Activated naive CD8-positive, alpha-beta T cell treated with anti-CD3 and anti-CD28 coated beads, Interleukin-2, amount 50 U/mL, for 16 hours (primary cell): ENCODE measurements around the gene S100PBP.

Experiments used
- DNase-seq: peaks from one replicate; pipeline ENCODE4 v3.0.0-alpha.2; 2020; ENCODE audit warnings: low read depth, low spot score

The S100PBP gene

DNA sequence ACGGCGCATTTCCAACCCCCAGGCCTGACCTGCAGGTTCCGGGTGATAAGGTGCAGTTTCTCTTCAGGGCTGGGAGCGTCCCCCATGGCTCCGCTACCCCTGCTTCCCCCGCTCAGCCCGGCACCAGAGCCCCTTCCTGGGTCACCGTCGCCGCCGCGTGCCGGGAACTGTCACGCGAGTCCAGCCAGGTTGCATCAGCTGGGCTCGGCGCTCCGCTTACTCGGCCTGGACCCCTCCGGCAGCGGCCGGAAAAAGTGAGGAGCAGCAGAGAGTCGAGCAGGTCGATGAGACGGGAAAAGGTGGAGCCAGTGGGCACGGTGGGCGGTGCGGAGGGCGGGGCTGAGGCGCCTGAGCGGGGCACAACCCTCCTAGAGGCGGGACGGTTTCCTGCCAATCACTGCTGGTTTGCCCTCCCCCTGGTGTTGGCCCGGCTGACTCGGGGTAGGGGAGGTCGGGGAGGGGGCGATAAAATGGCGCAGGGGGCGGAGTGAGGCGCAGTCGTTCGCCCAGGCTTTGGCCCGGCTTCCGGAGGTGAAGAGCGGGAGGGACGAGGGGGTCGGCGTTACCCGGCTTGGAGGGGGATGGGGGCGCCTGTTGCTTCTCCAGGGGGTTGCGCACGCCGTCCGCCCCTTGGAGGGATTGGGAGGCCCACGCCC lies at the start of gene S100PBP, which contains the start of gene YARS1:
S100PBP (plus strand) TSS at position 495 of the 656 bp plus-strand sequence. CDS start 8,447 bp downstream, outside the sequence.
YARS1 (minus strand) TSS at position 200 of the 656 bp plus-strand sequence; CDS start at position 86, 114 bp downstream.
- DNase-seq = peak; percentile 99

DNA sequence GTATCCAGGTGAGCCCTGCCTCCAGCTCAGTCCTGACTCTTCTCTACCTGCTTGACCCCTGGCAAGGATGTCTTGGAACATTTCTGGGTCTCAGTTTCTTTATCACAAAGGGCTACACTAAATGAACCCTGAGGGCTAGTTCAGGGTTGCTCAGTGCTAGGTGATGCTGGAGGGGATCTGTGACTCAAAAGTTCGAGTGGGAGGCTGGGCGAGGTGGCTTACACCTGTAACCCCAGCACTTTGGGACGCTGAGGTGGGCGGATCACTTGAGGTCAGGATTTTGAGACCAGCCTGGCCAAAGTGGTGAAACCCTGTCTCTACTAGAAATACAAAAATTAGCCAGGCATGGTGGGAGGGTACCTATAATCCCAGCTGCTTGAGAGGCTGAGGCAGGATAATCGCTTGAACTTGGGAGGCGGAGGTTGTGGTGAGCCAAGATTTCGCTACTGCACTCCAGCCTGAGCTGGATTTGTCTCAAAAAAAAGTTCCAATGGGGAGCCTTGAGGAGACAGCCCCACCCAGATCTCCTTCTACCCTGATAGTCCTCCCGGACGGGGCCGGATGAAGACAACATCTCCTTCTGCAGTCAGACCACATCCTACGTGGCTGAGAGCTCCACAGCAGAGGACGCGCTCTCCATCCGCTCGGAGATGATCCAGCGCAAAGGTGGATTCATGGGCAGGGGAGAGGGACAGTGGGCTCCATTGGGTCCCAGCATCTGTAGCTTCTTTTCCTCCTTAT lies 49.2 kb upstream of the S100PBP start:
- DNase-seq = no peak

DNA sequence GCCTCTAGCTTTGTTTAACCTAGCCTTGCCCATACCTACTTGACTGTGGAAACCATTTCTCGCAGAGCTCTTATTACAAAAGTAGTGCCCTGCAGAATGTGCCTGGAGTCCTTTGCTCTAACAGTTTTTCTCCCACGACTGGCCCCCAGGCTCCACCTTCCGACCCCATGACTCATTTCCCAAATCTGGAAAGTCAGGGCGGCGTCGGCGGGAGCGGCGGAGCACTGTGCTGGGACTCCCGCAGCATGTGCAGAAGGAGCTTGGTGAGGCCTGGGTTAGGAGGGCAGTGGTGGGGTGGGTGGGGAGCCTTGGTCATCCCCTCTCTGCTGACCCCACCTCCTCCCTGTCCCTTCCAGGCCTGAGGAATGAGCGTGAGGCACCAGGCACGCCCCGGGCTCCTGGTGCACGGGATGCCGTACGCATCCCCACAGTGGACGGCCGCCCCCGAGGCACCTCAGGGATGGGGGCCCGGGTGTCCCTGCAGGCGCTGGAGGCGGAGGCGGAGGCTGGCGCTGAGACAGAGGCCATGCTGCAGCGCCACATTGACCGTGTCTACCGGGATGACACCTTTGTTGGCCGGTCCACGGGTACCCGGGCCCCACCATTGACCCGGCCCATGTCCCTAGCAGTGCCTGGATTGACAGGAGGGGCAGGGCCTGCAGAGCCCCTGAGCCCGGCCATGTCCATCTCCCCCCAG lies 47.8 kb upstream of the S100PBP start:
- no peak for DNase-seq

DNA sequence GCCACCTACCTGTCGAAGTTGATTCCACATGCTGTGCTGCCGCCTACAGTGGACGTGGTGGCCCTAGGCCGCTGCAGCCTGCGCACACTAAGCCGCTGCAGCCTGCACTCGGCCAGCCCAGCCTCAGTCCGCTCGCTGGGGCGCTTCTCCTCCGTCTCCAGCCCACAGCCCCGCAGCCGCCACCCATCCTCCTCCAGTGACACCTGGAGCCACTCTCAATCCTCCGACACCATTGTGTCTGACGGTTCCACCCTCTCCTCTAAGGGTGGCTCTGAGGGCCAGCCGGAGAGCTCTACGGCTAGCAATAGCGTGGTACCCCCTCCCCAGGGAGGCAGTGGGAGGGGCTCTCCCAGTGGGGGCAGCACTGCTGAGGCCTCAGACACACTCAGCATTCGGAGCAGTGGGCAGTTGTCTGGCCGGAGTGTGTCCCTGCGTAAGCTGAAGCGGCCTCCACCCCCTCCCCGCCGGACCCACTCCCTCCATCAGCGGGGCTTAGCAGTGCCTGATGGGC lies 47.2 kb upstream of the S100PBP start:
- no peak for DNase-seq

DNA sequence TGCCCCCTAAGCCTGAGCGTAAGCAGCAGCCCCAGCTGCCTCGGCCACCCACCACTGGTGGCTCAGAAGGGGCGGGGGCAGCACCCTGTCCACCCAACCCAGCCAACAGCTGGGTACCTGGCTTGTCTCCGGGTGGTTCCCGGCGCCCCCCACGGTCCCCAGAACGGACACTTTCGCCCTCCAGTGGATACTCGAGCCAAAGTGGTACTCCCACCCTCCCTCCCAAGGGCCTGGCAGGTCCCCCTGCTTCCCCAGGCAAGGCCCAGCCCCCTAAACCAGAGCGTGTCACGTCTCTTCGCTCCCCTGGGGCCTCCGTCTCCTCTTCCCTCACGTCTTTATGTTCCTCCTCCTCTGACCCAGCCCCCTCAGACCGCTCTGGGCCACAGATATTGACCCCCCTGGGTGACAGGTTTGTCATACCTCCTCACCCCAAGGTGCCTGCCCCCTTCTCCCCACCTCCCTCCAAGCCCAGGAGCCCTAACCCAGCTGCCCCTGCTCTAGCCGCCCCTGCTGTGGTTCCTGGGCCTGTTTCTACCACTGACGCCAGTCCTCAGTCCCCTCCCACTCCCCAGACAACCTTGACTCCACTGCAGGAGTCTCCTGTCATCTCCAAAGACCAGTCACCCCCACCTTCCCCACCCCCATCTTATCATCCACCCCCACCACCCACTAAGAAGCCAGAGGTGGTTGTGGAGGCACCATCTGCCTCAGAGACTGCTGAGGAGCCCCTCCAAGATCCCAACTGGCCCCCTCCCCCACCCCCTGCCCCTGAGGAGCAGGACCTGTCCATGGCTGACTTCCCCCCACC lies 46.5 kb upstream of the S100PBP start:
- no peak for DNase-seq

DNA sequence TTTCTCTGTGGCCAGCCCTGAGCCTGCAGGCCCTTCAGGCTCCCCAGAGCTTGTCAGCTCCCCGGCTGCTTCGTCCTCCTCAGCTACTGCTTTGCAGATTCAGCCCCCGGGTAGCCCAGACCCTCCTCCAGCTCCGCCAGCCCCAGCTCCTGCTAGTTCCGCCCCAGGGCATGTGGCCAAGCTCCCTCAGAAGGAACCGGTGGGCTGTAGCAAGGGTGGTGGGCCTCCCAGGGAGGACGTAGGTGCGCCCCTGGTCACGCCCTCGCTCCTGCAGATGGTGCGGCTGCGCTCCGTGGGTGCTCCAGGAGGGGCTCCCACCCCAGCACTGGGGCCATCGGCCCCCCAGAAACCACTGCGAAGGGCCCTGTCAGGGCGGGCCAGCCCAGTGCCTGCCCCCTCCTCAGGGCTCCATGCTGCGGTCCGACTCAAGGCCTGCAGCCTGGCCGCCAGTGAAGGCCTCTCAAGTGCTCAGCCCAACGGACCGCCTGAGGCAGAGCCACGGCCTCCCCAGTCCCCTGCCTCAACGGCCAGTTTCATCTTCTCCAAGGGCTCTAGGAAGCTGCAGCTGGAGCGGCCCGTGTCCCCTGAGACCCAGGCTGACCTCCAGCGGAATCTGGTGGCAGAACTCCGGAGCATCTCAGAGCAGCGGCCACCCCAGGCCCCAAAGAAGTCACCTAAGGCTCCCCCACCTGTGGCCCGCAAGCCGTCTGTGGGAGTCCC lies 45.7 kb upstream of the S100PBP start:
- DNase-seq = no peak

DNA sequence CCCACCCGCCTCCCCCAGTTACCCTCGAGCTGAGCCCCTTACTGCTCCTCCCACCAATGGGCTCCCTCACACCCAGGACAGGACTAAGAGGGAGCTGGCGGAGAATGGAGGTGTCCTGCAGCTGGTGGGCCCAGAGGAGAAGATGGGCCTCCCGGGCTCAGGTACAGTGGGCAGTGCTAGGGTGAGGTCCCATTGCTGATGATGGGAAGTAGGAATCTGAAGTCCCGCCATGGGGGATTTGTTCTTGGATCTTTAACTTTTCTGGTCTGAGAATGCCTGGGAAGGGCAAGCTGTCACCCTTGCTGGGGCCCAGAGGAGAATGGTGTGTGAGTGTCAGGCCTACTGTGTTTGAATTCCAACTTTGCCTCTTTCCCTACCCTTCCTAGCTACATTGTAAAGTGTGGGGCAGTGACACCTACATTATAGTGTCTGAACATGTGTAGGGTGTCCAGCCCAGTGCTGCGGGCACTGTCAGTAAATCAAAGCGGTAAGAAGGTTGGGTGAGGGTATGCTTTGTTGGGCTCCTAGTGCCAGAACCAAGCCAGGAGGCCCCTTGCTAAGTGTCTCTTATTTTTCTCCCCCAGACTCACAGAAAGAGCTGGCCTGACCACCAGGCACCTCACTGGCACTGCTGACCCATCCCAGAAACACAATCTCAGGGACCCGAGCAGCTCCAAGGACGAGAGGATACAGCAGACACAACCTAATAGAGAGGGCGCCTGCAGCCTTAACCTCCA lies 45.0 kb upstream of the S100PBP start:
- no peak for DNase-seq

DNA sequence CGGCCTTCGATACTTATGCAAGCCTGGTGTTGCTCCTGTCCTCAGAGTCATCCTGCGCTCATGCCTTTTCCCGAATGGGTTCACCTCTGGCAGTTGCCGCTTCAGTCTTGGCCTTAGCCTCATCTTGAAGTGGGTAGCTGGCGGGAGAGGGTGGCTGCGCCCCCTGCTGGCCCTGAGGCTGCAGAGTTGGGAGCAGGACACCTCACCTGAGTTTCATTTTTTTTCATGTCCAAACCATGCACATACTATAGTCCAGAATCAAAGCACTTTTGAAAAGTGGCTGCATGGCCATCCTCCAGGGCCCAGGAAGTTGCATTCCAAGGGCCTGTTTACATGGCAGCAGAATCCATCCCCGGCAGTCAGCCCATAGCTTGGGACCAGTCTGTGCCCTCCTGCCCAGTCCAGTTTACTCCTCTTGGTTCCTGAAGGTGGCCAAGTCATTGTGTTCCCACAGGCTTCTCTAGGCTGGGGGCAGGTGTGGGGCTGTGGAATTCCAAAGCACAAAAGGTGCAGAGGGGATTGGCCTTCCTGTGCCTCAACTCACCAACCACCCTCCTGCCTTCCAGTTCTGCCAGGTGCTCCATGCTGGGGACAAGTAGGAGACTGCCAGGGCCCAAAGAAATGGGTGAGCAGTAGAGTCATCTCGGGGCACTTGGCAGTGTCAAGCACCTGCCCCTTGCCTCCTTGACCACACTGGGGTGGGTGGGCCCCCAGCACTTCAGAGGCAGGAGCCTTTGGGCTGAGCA lies 44.3 kb upstream of the S100PBP start:
- peak; percentile 45 for DNase-seq

DNA sequence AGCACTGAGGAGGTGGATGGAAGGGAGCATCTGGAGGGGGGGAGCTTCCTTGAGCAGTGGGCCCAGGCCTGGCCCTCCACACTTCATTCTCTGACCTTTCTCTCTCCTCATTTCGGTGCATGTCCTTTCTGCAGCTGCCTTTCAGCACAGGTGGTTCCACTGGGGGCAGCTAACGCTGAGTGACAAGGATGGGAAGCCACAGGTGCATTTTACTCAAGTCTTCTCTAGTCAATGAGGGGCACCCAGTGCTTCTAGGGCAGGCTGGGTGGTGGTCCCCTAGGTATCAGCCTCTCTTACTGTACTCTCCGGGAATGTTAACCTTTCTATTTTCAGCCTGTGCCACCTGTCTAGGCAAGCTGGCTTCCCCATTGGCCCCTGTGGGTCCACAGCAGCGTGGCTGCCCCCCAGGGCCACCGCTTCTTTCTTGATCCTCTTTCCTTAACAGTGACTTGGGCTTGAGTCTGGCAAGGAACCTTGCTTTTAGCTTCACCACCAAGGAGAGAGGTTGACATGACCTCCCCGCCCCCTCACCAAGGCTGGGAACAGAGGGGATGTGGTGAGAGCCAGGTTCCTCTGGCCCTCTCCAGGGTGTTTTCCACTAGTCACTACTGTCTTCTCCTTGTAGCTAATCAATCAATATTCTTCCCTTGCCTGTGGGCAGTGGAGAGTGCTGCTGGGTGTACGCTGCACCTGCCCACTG lies 43.5 kb upstream of the S100PBP start:
- no peak for DNase-seq

DNA sequence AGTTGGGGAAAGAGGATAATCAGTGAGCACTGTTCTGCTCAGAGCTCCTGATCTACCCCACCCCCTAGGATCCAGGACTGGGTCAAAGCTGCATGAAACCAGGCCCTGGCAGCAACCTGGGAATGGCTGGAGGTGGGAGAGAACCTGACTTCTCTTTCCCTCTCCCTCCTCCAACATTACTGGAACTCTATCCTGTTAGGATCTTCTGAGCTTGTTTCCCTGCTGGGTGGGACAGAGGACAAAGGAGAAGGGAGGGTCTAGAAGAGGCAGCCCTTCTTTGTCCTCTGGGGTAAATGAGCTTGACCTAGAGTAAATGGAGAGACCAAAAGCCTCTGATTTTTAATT lies 43.0 kb upstream of the S100PBP start:
- no peak for DNase-seq

DNA sequence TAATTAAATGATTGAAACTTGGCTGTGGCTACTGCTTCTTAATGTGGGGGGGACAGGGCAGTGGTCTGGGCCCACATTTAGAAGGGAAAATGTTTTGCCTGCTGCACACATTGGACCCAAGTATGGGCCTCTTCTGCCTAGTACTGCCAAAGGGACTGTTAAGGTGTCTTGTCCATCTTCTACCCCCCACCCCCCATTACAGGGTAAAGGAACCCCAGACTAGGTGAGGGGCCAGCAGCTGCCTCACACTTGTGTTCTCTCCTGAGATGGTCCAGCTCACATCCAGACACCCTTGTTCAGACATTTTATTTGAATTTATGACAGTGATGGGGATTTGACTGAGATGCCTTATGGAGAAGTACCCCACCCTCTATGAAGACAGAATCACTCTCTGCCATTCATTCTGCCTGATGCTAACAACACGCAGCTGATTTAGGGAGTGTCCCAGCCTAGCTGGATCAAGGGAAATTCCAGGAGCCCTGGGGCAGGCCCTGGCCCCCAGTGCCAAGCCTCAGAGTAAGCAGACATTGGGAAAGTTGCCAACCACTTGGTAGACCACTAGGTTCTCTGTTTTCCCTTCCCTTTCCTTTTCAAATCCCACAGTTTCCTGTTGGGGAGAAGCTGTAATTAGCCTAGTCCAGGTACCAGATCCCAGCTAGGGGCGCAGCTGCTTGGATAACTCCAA lies 42.4 kb upstream of the S100PBP start:
- DNase-seq = no peak

DNA sequence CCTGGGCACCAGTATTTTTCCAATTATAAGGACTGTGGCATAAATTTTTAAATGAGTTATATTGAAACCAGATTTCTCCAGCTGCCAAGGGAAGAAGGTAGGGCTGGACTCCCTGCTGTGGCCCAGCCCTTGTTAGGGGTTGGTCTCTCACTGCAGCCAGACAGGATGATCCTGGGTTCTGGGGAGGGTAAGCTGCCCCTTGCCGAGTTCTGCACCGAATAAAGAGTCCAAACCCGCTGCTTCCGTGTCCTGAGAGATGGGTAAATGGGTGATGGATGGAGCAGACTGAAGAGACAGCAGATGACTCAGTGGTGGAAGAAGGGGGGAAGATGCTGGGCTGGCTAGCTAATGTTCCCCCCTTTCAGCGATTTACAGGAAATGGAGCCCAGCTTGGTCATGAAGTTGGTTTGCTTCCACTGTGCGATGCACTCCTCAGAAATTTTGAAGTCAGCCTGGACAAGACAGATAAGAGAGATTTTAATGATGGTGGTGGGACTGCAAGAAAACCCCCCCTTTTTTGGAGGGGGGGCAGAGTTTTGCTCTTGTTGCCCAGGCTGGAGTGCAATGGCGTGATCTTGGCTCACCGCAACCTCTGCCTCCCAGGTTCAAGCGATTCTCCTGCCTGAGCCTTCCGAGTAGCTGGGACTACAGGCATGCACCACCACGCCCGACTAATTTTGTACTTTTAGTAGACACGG lies 41.7 kb upstream of the S100PBP start:
- DNase-seq = no peak

DNA sequence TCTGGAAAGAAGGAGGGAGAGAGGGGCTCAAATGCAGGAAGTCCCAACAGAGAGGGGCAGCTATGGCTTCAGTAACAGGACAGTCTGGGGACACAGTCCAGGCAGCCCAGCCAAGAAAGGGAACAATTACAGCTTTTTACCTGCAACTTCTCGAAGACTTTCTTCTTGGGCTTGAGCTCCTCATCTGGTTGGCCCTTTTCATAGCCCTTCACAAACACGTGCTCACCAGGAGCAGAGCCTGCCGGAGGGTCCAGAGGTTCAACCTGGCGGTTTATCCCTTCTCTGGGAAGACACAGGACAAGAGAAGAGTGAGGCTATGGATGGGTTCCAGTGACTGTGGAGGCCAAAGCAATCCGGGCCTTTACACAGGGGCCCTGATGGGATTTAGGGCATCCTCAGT lies 38.2 kb upstream of the S100PBP start:
- no peak for DNase-seq

DNA sequence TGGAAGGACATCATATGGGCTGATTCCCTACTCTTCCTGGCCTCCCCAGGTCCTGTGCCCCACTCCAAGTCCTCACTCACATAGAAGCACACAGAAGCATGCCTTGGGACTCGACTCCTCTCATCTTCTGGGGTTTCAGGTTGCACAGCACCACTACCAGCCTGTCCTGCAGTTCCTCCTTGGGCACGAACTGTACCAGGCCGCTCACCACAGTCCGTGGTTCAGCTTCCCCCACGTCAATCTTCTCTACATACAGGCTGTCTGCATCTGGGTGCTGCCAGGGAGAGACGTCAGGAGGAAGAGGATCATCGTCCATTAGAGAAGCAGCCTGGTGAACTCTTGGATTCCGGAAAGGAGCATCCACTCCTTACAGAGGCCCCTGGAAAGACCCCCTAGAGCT lies 37.4 kb upstream of the S100PBP start:
- no peak for DNase-seq

DNA sequence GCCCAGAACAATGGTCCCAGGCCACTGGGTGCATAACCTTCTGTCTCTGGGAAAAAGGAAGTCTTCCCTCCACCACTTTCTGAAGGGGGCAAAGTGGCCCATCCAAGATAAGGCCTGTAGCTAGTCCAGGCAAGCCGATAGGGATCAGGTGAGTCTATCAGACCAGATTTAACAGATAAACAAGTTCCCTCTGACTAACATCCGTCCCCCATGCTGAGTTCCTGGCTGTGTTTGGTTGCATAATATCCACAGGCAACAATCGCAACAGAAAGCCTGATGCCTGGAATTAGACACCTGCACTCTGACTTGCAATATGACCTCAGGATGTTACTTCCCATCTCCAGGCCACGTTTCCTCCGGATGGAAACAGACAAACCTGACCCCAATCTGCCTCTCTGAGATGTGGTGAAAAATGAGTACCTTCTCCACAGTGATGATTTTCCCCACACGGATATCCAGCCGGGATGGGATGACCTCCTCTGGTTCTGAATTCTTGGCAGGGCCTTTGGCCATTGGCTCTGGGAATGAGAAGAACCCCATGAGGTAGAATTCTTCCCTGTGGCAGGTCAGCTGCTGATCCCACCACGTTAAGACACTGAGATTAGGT lies 36.7 kb upstream of the S100PBP start:
- no peak for DNase-seq

DNA sequence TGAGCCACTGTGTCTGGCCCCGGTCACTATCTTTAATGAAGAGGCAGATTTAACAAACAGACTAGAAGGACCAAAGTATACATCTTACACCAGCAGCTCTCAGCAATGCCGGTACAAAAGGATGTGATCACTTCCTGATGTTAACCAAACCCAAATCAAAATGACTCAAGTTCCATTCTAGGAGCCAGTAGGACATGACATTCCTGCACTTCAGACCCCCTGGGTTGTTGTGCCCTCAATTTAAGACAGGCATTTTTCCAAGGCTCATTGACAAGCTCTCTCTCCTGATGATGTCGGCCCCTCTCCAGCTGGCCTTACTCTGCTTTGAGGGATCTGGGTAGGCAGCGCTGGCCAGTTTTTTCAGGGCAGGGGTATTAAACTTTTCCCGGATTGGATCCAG lies 35.4 kb upstream of the S100PBP start:
- DNase-seq = no peak

DNA sequence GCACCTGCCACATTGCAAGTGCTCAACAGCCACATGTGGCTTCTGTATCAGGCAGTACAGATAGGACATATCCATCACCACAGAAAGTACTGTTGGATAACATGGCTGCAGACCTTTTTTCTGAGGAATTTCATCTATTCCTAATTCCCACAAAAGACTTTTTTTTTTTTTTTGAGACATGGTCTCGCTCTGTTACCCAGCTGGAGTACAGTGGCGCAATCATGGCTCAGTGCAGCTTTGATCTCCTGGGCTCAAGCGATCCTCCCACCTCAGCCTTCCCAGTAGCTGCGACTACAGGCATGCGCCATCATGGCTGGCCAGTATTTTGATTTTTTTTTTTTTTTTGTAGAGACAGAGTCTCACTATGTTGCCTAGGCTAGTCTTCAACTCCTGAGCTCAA lies 33.6 kb upstream of the S100PBP start:
- no peak for DNase-seq
